ENCODE results near the gene WWOX.

GRCh38 chr16:79134300-79134699 is 1034.8 kb downstream of the WWOX start:
- no peak for TF ChIP-seq POLR2A (IDR thresholded peaks at IDR 0.05; ENCODE audit: low read length)
- TF ChIP-seq GATA1 (IDR thresholded peaks at IDR 0.05; ENCODE audit: low read depth, low read length), result no peak
